ENCODE data around the gene TSPAN5.

GRCh38 chr4:98474408-98474844 is 184.0 kb downstream of the TSPAN5 start:
- TF ChIP-seq, protein P1, sequence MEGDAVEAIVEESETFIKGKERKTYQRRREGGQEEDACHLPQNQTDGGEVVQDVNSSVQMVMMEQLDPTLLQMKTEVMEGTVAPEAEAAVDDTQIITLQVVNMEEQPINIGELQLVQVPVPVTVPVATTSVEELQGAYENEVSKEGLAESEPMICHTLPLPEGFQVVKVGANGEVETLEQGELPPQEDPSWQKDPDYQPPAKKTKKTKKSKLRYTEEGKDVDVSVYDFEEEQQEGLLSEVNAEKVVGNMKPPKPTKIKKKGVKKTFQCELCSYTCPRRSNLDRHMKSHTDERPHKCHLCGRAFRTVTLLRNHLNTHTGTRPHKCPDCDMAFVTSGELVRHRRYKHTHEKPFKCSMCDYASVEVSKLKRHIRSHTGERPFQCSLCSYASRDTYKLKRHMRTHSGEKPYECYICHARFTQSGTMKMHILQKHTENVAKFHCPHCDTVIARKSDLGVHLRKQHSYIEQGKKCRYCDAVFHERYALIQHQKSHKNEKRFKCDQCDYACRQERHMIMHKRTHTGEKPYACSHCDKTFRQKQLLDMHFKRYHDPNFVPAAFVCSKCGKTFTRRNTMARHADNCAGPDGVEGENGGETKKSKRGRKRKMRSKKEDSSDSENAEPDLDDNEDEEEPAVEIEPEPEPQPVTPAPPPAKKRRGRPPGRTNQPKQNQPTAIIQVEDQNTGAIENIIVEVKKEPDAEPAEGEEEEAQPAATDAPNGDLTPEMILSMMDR (IDR thresholded peaks at IDR 0.05; ENCODE audit: insufficient read depth, low read length, poor library complexity, severe bottlenecking): no peak
- TF ChIP-seq EZH2phosphoT487 (conservative IDR thresholded peaks at IDR 0.05; ENCODE audit: low read length): no peak

Measured in SU-DHL-6 (cell line).